ENCODE data around the gene COQ2.
"Not testable (repeated sequence)": the region's sequence is repeated elsewhere in the genome, so short reads cannot be mapped to it uniquely, and the experiment has no call there.

COQ2 gene

GRCh38 chr4:83241132-83241531 is 43.5 kb downstream of the COQ2 start:
- no peak for DNase-seq

- DNase-seq, result peak in 1 of 2 donors; percentile 56
Observed at GRCh38 chr4:83240379-83240875, 44.2 kb downstream of the COQ2 start.

- DNase-seq, result no peak
Observed at GRCh38 chr4:83238393-83239248, 46.0 kb downstream of the COQ2 start.

- no peak for DNase-seq
Observed at GRCh38 chr4:83237591-83237990, 47.0 kb downstream of the COQ2 start.

GRCh38 chr4:83235645-83236133 is 48.9 kb downstream of the COQ2 start:
- DNase-seq, result not testable (repeated sequence)

GRCh38 chr4:83234902-83235644 is 49.5 kb downstream of the COQ2 start:
- DNase-seq, result no peak

GRCh38 chr4:83234387-83234786 is 50.2 kb downstream of the COQ2 start:
- not testable (repeated sequence) for DNase-seq

GRCh38 chr4:83232082-83232481 is 52.5 kb downstream of the COQ2 start:
- DNase-seq, result no peak

- peak in 1 of 2 donors; percentile 13 for DNase-seq
Observed at GRCh38 chr4:83231620-83232076, 53.0 kb downstream of the COQ2 start.

GRCh38 chr4:83230928-83231327 is 53.7 kb downstream of the COQ2 start:
- no peak for DNase-seq

- DNase-seq, result no peak
Observed at GRCh38 chr4:83229791-83230190, 54.8 kb downstream of the COQ2 start.

GRCh38 chr4:83228231-83228630 is 56.4 kb downstream of the COQ2 start:
- no peak for DNase-seq

GRCh38 chr4:83224502-83225197 is 59.9 kb downstream of the COQ2 start:
- no peak for DNase-seq

- no peak for DNase-seq
Observed at GRCh38 chr4:83223781-83224180, 60.8 kb downstream of the COQ2 start.

- no peak for DNase-seq
Observed at GRCh38 chr4:83221897-83222441, 62.6 kb downstream of the COQ2 start.

GRCh38 chr4:83219344-83220331 is 65.0 kb downstream of the COQ2 start:
- DNase-seq, result no peak

GRCh38 chr4:83217721-83218522 is 66.7 kb downstream of the COQ2 start:
- peak in 1 of 2 donors; percentile 81 for DNase-seq

- DNase-seq, result no peak
Observed at GRCh38 chr4:83216959-83217683, 67.5 kb downstream of the COQ2 start.

GRCh38 chr4:83214079-83214478 is 70.5 kb downstream of the COQ2 start:
- no peak for DNase-seq

All from bone marrow (tissue), 2 donors.